ENCODE measurements around the gene ZNF862. TPM values are rescaled to one million over a fixed set of nuclear protein-coding genes. Genes with fewer than 3 reads are reported as not detected.

ZNF862 gene
- total RNA-seq, 4 donors from 2014 or later: 19.8 to 36.4 (median 23.0) TPM

- no peaks in the 10 kb centered on the region for H3K27me3 ChIP-seq
- peak overlapping the region in 2 of 4 donors; percentile 66 to 99 for H3K4me3 ChIP-seq
- no peaks in the 10 kb centered on the region for H3K9me3 ChIP-seq
- TF ChIP-seq CTCF (IDR thresholded peaks at IDR 0.05) (no peak), POLR2A (IDR thresholded peaks at IDR 0.05) (no peak)
- DNase-seq: no peak
- H3K36me3 ChIP-seq: no peaks in the 10 kb centered on the region
- H3K27ac ChIP-seq: peak overlapping the region in 1 of 4 donors; percentile 86
- H3K4me1 ChIP-seq: peaks cover 0 to 11% (median 0%) of the 10 kb centered on the region in 4 donors
Measured at GRCh38 chr7:149837564-149838223, 481 bp upstream of the ZNF862 start.

- Histone ChIP-seq H3K27ac (peak overlapping the region; percentile 82 to 91 (median 88)), H3K9me3 (no peaks in the 10 kb centered on the region), H3K36me3 (no peaks in the 10 kb centered on the region), H3K4me3 (peak overlapping the region; percentile 66 to 99 (median 85)), H3K27me3 (no peaks in the 10 kb centered on the region), H3K4me1 (peaks cover 0 to 11% (median 0%) of the 10 kb centered on the region in 4 donors)
- TF ChIP-seq POLR2A (IDR thresholded peaks at IDR 0.05): no peak
- no peak for TF ChIP-seq CTCF (IDR thresholded peaks at IDR 0.05)
- no peak for DNase-seq
Measured at GRCh38 chr7:149838992-149839408, 825 bp downstream of the ZNF862 start.

- TF ChIP-seq POLR2A (IDR thresholded peaks at IDR 0.05): no peak
- TF ChIP-seq CTCF (IDR thresholded peaks at IDR 0.05): no peak
- Histone ChIP-seq H3K27ac (no peak overlapping the region), H3K36me3 (no peaks in the 10 kb centered on the region), H3K4me3 (no peak overlapping the region), H3K9me3 (no peaks in the 10 kb centered on the region), H3K27me3 (no peaks in the 10 kb centered on the region), H3K4me1 (peaks cover 0 to 11% (median 0%) of the 10 kb centered on the region in 4 donors)
- no peak for DNase-seq
Measured at GRCh38 chr7:149839933-149840332, 1.8 kb downstream of the ZNF862 start.

GRCh38 chr7:149843566-149843965 is 5.4 kb downstream of the ZNF862 start:
- H3K36me3 ChIP-seq: peaks cover 0 to 11% (median 0%) of the 10 kb centered on the region in 3 donors
- TF ChIP-seq POLR2A (IDR thresholded peaks at IDR 0.05) (no peak), CTCF (IDR thresholded peaks at IDR 0.05) (no peak)
- H3K27me3 ChIP-seq: no peaks in the 10 kb centered on the region
- no peak overlapping the region for H3K27ac ChIP-seq
- no peak overlapping the region for H3K4me3 ChIP-seq
- H3K4me1 ChIP-seq: peaks cover 0 to 11% (median 0%) of the 10 kb centered on the region in 4 donors
- H3K9me3 ChIP-seq: no peaks in the 10 kb centered on the region
- no peak for DNase-seq

GRCh38 chr7:149844445-149844844 is 6.3 kb downstream of the ZNF862 start:
- no peak for DNase-seq
- no peaks in the 10 kb centered on the region for H3K27me3 ChIP-seq
- no peak overlapping the region for H3K4me3 ChIP-seq
- TF ChIP-seq POLR2A (IDR thresholded peaks at IDR 0.05): no peak
- TF ChIP-seq CTCF (IDR thresholded peaks at IDR 0.05): no peak
- peaks cover 0 to 4% (median 0%) of the 10 kb centered on the region in 4 donors for H3K4me1 ChIP-seq
- H3K27ac ChIP-seq: no peak overlapping the region
- H3K36me3 ChIP-seq: peaks cover 0 to 12% (median 0%) of the 10 kb centered on the region in 3 donors
- H3K9me3 ChIP-seq: no peaks in the 10 kb centered on the region

All from Peyer's patch (tissue), 4 donors.